H9 (cell line): ENCODE data around the gene NECAB2. TPM values are rescaled to one million over a fixed set of nuclear protein-coding genes. Genes with fewer than 3 reads are reported as not detected.

Experiments used
- DNase-seq: peaks from one replicate; pipeline ENCODE4 v3.0.0-alpha.2; 2017
- H2AFZ ChIP-seq: one replicate; pipeline ENCODE4 v1.6.1; 2013; ENCODE audit warnings: mild to moderate bottlenecking, low read length, control low read depth, moderate library complexity
- H2AK5ac ChIP-seq: 2 replicates; pipeline ENCODE4 v1.6.1; 2013; ENCODE audit warnings: low read length, control low read depth, mixed read lengths; ENCODE audit not compliant: insufficient read length
- H2BK120ac ChIP-seq: one replicate; pipeline ENCODE4 v1.6.1; 2013; ENCODE audit warnings: low read depth, mild to moderate bottlenecking, low read length, control low read depth, inconsistent platforms; ENCODE audit not compliant: poor library complexity, severe bottlenecking
- H2BK12ac ChIP-seq: 2 replicates; pipeline ENCODE4 v1.6.1; 2013; ENCODE audit warnings: low read length, control low read depth, mixed read lengths, low read depth; ENCODE audit not compliant: insufficient read length
- H2BK15ac ChIP-seq: 2 replicates; pipeline ENCODE4 v1.6.1; 2013; ENCODE audit warnings: low read depth, low read length, control low read depth
- H2BK20ac ChIP-seq: one replicate; pipeline ENCODE4 v1.6.1; 2013; ENCODE audit warnings: low read depth, mild to moderate bottlenecking, low read length, control low read depth, inconsistent platforms; ENCODE audit not compliant: poor library complexity, severe bottlenecking
- H2BK5ac ChIP-seq: 2 replicates; pipeline ENCODE4 v1.6.1; 2013; ENCODE audit warnings: low read length, control low read depth, mixed read lengths; ENCODE audit not compliant: insufficient read length
- H3K14ac ChIP-seq: 2 replicates; pipeline ENCODE4 v1.6.1; 2013; ENCODE audit warnings: low read length, control low read depth; ENCODE audit not compliant: insufficient read depth
- H3K18ac ChIP-seq: 2 replicates; pipeline ENCODE4 v1.6.1; 2013; ENCODE audit warnings: low read depth, mild to moderate bottlenecking, mixed read lengths, low read length, control low read depth; ENCODE audit not compliant: insufficient read length
- H3K23ac ChIP-seq: 2 replicates; pipeline ENCODE4 v1.6.1; 2013; ENCODE audit warnings: low read length, control low read depth, mixed read lengths, low read depth; ENCODE audit not compliant: insufficient read length
- H3K23me2 ChIP-seq: 2 replicates; pipeline ENCODE4 v1.6.1; 2013; ENCODE audit warnings: low read depth, mild to moderate bottlenecking, mixed read lengths, low read length, control low read depth; ENCODE audit not compliant: insufficient read length, poor library complexity, severe bottlenecking
- H3K27ac ChIP-seq: 2 replicates; pipeline ENCODE4 v1.5.1; 2013; ENCODE audit warnings: low read length, control low read depth, mixed read lengths, low read depth; ENCODE audit not compliant: insufficient read length
- H3K27me3 ChIP-seq: 2 replicates; pipeline ENCODE4 v1.6.1; 2013; ENCODE audit warnings: low read length, control low read depth, inconsistent platforms; ENCODE audit not compliant: insufficient read depth
- H3K4ac ChIP-seq: 2 replicates; pipeline ENCODE4 v1.6.1; 2013; ENCODE audit warnings: low read depth, mild to moderate bottlenecking, control low read depth, inconsistent platforms, low read length, moderate library complexity
- H3K4me1 ChIP-seq: 2 replicates; pipeline ENCODE4 v1.6.1; 2013; ENCODE audit warnings: low read length, control low read depth, inconsistent platforms; ENCODE audit not compliant: insufficient read depth
- H3K4me2 ChIP-seq: 2 replicates; pipeline ENCODE4 v1.6.1; 2013; ENCODE audit warnings: low read length, control low read depth, mixed read lengths; ENCODE audit not compliant: insufficient read length, insufficient read depth
- H3K56ac ChIP-seq: 2 replicates; pipeline ENCODE4 v1.6.1; 2013; ENCODE audit warnings: low read depth, mild to moderate bottlenecking, mixed read lengths, low read length, control low read depth; ENCODE audit not compliant: insufficient read length
- H3K79me1 ChIP-seq: 2 replicates; pipeline ENCODE4 v1.6.1; 2013; ENCODE audit warnings: low read depth, mild to moderate bottlenecking, moderate library complexity, low read length, control low read depth, inconsistent platforms; ENCODE audit not compliant: insufficient read depth, poor library complexity, severe bottlenecking
- H3K79me2 ChIP-seq: 2 replicates; pipeline ENCODE4 v1.6.1; 2013; ENCODE audit warnings: low read length, control low read depth, inconsistent platforms; ENCODE audit not compliant: insufficient read depth
- H3K9ac ChIP-seq: 2 replicates; pipeline ENCODE4 v1.6.1; 2013; ENCODE audit warnings: low read length, control low read depth, mixed read lengths; ENCODE audit not compliant: insufficient read length; ENCODE audit errors: extremely low read depth
- H3K9me3 ChIP-seq: one replicate; pipeline ENCODE4 v1.6.1; 2013; ENCODE audit warnings: low read depth, low read length, inconsistent platforms; ENCODE audit not compliant: control insufficient read depth
- H3T11ph ChIP-seq: one replicate; pipeline ENCODE4 v1.6.1; 2013; ENCODE audit warnings: mild to moderate bottlenecking, low read length, control low read depth, inconsistent platforms
- H4K20me1 ChIP-seq: one replicate; pipeline ENCODE4 v1.6.1; 2013; ENCODE audit not compliant: control insufficient read depth, insufficient read length, insufficient read depth
- H4K5ac ChIP-seq: 2 replicates; pipeline ENCODE4 v1.6.1; 2013; ENCODE audit warnings: low read depth, mild to moderate bottlenecking, mixed read lengths, low read length, control low read depth; ENCODE audit not compliant: insufficient read length
- H4K8ac ChIP-seq: replicated peaks from 2 replicates; pipeline ENCODE4 v1.6.1; 2013; ENCODE audit warnings: low read length, control low read depth, mixed read lengths, low read depth; ENCODE audit not compliant: insufficient read length
- H4K91ac ChIP-seq: 2 replicates; pipeline ENCODE4 v1.6.1; 2013; ENCODE audit warnings: low read depth, mild to moderate bottlenecking, moderate library complexity, mixed read lengths, low read length, control low read depth; ENCODE audit not compliant: insufficient read length
- H3K27ac Mint-ChIP-seq, 3 experiments: 2 replicates in 2 of 3; 3 replicates in 1 of 3; pipeline ENCODE4 v1.8.0; 2020 to 2021; ENCODE audit warnings: mixed read lengths in 3 of 3, mild to moderate bottlenecking in 1 of 3, moderate library complexity in 1 of 3
- H3K27me3 Mint-ChIP-seq: 2 replicates; pipeline ENCODE4 v1.8.0; 2021; ENCODE audit warnings: low read depth, mild to moderate bottlenecking, moderate library complexity, mixed read lengths
- H3K36me3 Mint-ChIP-seq, 3 experiments: 2 replicates in 2 of 3; 3 replicates in 1 of 3; pipeline ENCODE4 v1.8.0; 2020 to 2021; ENCODE audit warnings: low read depth in 3 of 3, mixed read lengths in 3 of 3; ENCODE audit not compliant: insufficient read depth in 1 of 3
- H3K4me1 Mint-ChIP-seq, 2 experiments: 2 replicates each; pipeline ENCODE4 v1.8.0; 2020; ENCODE audit warnings: mixed read lengths in 2 of 2
- H3K4me3 Mint-ChIP-seq, 2 experiments: 2 replicates in 1 of 2; 3 replicates in 1 of 2; pipeline ENCODE4 v1.8.0; 2020 to 2021; ENCODE audit warnings: mild to moderate bottlenecking in 2 of 2, mixed read lengths in 2 of 2, moderate library complexity in 1 of 2
- H3K9me3 Mint-ChIP-seq, 2 experiments: 2 replicates in 1 of 2; 3 replicates in 1 of 2; pipeline ENCODE4 v1.8.0; 2020; ENCODE audit warnings: mild to moderate bottlenecking in 2 of 2, mixed read lengths in 2 of 2, moderate library complexity in 1 of 2
- CTCF ChIP-seq: fragments of 200-600 bp; sonication (generic); conservative IDR thresholded peaks from 3 replicates; pipeline ENCODE4 v1.8.0; 2021; ENCODE audit warnings: antibody characterized with exemption, mild to moderate bottlenecking
- WGBS: extraction: QIAGEN DNeasy Blood & Tissue Kit; methylation state at CpG from one replicate; pipeline ENCODE4 v1.1.7; 2013; ENCODE audit warnings: missing lambda C conversion rate, low lambda C conversion rate, mixed read lengths; ENCODE audit not compliant: insufficient read length; ENCODE audit errors: extremely low coverage; 5-methylcytosine and 5-hydroxymethylcytosine counted together
- total RNA-seq: library from RNA; stranded (reverse); gene quantifications from 2 replicates; pipeline ENCODE4 v1.2.1, GENCODE V29; 2021

Gene NECAB2
- total RNA-seq, 1 experiment from 2014 or later: 12.6 TPM

DNA sequence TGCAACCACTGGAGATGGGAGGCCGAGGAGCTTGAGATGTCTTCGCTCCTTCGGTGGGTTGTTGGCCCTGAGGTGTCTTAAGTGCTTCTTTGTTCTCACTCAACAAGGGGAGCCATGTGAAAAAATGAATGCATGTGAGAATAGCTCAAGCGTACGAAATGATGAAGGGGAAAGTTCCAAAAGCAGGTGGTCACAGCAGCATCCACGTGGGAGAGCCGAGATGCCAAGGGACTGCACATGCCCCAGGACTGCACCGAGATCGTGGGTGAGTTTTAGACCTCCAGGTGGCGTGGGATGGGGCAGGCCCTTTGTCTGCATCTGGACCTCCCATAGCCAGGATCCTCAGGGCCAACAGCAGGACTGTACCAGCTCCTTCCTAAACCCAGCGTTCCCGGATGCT is 66.5 kb downstream of the NECAB2 start:
- Histone ChIP-seq H2AK5ac (no peak overlapping the region), H3K4ac (no peak overlapping the region), H3K27ac (no peak overlapping the region), H3K4me1 (no peaks in the 10 kb centered on the region), H2BK120ac (no peak overlapping the region), H3K4me2 (no peak overlapping the region), H4K20me1 (no peaks in the 10 kb centered on the region), H2BK20ac (no peak overlapping the region), H3T11ph (no peak overlapping the region), H2BK15ac (no peak overlapping the region), H2AFZ (no peak overlapping the region), H3K23me2 (no peaks in the 10 kb centered on the region), H3K9ac (no peak overlapping the region), H2BK5ac (no peak overlapping the region), H3K18ac (no peak overlapping the region), H3K79me2 (no peaks in the 10 kb centered on the region), H3K56ac (no peak overlapping the region), H3K79me1 (no peaks in the 10 kb centered on the region), H3K9me3 (no peaks in the 10 kb centered on the region), H2BK12ac (no peak overlapping the region), H4K8ac (no peak overlapping the region), H3K27me3 (no peaks in the 10 kb centered on the region), H3K23ac (no peak overlapping the region), H3K14ac (no peak overlapping the region), H4K5ac (no peak overlapping the region), H4K91ac (no peak overlapping the region)
- Mint-ChIP-seq H3K27ac (no peak overlapping the region), H3K4me3 (no peak overlapping the region), H3K9me3 (peaks cover 3 to 4% of the 10 kb centered on the region in 2 experiments), H3K27me3 (peaks cover 15% of the 10 kb centered on the region), H3K36me3 (peaks cover 0 to 4% (median 1%) of the 10 kb centered on the region in 3 experiments; a peak in 2 of 7 replicates), H3K4me1 (peaks cover 16 to 22% of the 10 kb centered on the region in 2 experiments)
- no peak for DNase-seq
- no peak for TF ChIP-seq CTCF
- no CpG with 5 or more reads among the region's 12 CpGs for WGBS
